Endothelial cell of umbilical vein (primary cell): Measurements from ENCODE around the gene IL17RB. TPM values are rescaled to one million over a fixed set of nuclear protein-coding genes. Genes with fewer than 3 reads are reported as not detected.

Experiments
- BruUV-seq: library from RNA; stranded (reverse); fragments of 400-500 nt; replicated peaks from 2 replicates; lab custom pipeline; 2021; lab: Mats Ljungman, UMichigan
- CTCF ChIA-PET: fragments of 300-600, 350-600 bp; sonication (Branson Sonifier 250); formaldehyde crosslinking; loops from one replicate; lab custom pipeline; 2021; ENCODE audit warnings: antibody characterized with exemption, inconsistent platforms; lab: Charles Lee
- POLR2A ChIA-PET: fragments of 300-600, 350-600 bp; sonication (Branson Sonifier 250); formaldehyde crosslinking; loops from one replicate; lab custom pipeline; 2021; ENCODE audit warnings: antibody characterized with exemption, inconsistent platforms; lab: Charles Lee
- DNase-seq: peaks from one replicate; pipeline ENCODE4 v3.0.0-alpha.2; 2011; ENCODE audit warnings: low read depth, low spot score
- FAIRE-seq: peaks from 2 replicates; lab custom pipeline; 2011; peaks lifted over from hg19 to GRCh38; lab: Jason Lieb, UNC
- H2AFZ ChIP-seq: 2 replicates; pipeline ENCODE4 v1.6.0; 2012; ENCODE audit warnings: low read depth, low read length, control low read depth, inconsistent platforms
- H3K27ac ChIP-seq: 2 replicates; pipeline ENCODE4 v1.5.1; 2011; ENCODE audit warnings: low read depth, mild to moderate bottlenecking, control low read depth, low read length, moderate library complexity; ENCODE audit not compliant: insufficient read depth
- H3K27me3 ChIP-seq, 2 experiments: 2 replicates each; pipeline versions ENCODE4 v1.6.0 to v1.6.1; 2011; ENCODE audit warnings: low read length in 2 of 2, mixed read lengths in 1 of 2; ENCODE audit not compliant: control insufficient read depth in 2 of 2, insufficient read depth in 2 of 2
- H3K36me3 ChIP-seq, 2 experiments: 2 replicates in 1 of 2; 3 replicates in 1 of 2; pipeline ENCODE4 v1.5.1; 2011; ENCODE audit warnings: low read length in 2 of 2, mild to moderate bottlenecking in 1 of 2, moderate library complexity in 1 of 2; ENCODE audit not compliant: control insufficient read depth in 2 of 2, insufficient read depth in 2 of 2; ENCODE audit errors: extremely low read depth in 1 of 2
- H3K4me1 ChIP-seq: 3 replicates; pipeline ENCODE4 v1.5.1; 2011; ENCODE audit warnings: mild to moderate bottlenecking, low read length; ENCODE audit not compliant: control insufficient read depth, insufficient read depth; ENCODE audit errors: extremely low read depth
- H3K4me2 ChIP-seq: 2 replicates; pipeline ENCODE4 v1.6.1; 2011; ENCODE audit warnings: low read length, control low read depth, mixed read lengths; ENCODE audit not compliant: insufficient read depth
- H3K4me3 ChIP-seq, 3 experiments: fragments of 200-600 bp in 1 of 3; sonication (generic), shearing (Covaris generic) in 1 of 3; replicated peaks in 1 of 3; 2 replicates each; pipeline ENCODE4 v1.5.1; 2011 to 2016; ENCODE audit warnings: control low read depth in 3 of 3, low read length in 3 of 3, mild to moderate bottlenecking in 2 of 3, inconsistent platforms in 1 of 3, low read depth in 1 of 3, moderate library complexity in 1 of 3; ENCODE audit not compliant: insufficient read depth in 1 of 3
- H3K79me2 ChIP-seq: 2 replicates; pipeline ENCODE4 v1.6.0; 2012; ENCODE audit warnings: low read length, inconsistent platforms; ENCODE audit not compliant: control insufficient read depth, insufficient read depth
- H3K9ac ChIP-seq: replicated peaks from 2 replicates; pipeline ENCODE3; 2011; ENCODE audit warnings: low read length, control low read depth; ENCODE audit not compliant: insufficient read depth; ENCODE audit errors: extremely low read depth
- H3K9me1 ChIP-seq: replicated peaks from 3 replicates; pipeline ENCODE4 v1.6.0; 2011; ENCODE audit warnings: mild to moderate bottlenecking, low read length; ENCODE audit not compliant: control insufficient read depth, insufficient read depth; ENCODE audit errors: extremely low read depth
- H3K9me3 ChIP-seq: replicated peaks from 2 replicates; pipeline ENCODE4 v1.5.1; 2012; ENCODE audit warnings: low read length, inconsistent platforms; ENCODE audit not compliant: control insufficient read depth, insufficient read depth
- H4K20me1 ChIP-seq: replicated peaks from 2 replicates; pipeline ENCODE3; 2011; ENCODE audit warnings: mild to moderate bottlenecking, low read length; ENCODE audit not compliant: control insufficient read depth, insufficient read depth; ENCODE audit errors: extremely low read depth
- CTCF ChIP-seq, 2 donors: IDR thresholded peaks; 1 replicate in 1 of 2; 2 replicates in 1 of 2; pipeline ENCODE4 v1.5.1; 2011; ENCODE audit warnings: low read length in 2 of 2, mild to moderate bottlenecking in 2 of 2, moderate library complexity in 2 of 2, control low read depth in 1 of 2, inconsistent platforms in 1 of 2, low read depth in 1 of 2; ENCODE audit not compliant: insufficient read depth in 1 of 2; ENCODE audit errors: extremely low read depth in 1 of 2
- EZH2 ChIP-seq: IDR thresholded peaks from 2 replicates; pipeline ENCODE4 v1.6.1; 2012; ENCODE audit warnings: borderline replicate concordance, low read depth, mild to moderate bottlenecking, moderate library complexity, low read length, inconsistent platforms; ENCODE audit not compliant: severe bottlenecking
- FOS ChIP-seq: IDR thresholded peaks from 2 replicates; pipeline ENCODE4 v1.6.1; 2011; ENCODE audit warnings: mild to moderate bottlenecking, low read length, moderate library complexity, borderline replicate concordance; ENCODE audit not compliant: insufficient read depth
- GATA2 ChIP-seq: IDR thresholded peaks from 2 replicates; pipeline ENCODE4 v1.7.0; 2011; ENCODE audit warnings: low read depth, mild to moderate bottlenecking, moderate library complexity, mixed read lengths, low read length; ENCODE audit not compliant: insufficient read length, insufficient read depth
- JUN ChIP-seq: IDR thresholded peaks from 2 replicates; pipeline ENCODE4 v1.6.1; 2011; ENCODE audit warnings: borderline replicate concordance, low read depth; ENCODE audit not compliant: insufficient read length, insufficient read depth
- MYC ChIP-seq: IDR thresholded peaks from one replicate; pipeline ENCODE4 v1.6.1; 2011; ENCODE audit warnings: mild to moderate bottlenecking, low read depth, low read length
- POLR2AphosphoS5 ChIP-seq: IDR thresholded peaks from 2 replicates; pipeline ENCODE4 v1.6.1; 2012; ENCODE audit warnings: low read depth, mild to moderate bottlenecking, control low read depth, low read length, moderate library complexity; ENCODE audit not compliant: insufficient read depth
- dilution Hi-C: fragments of 300-500 bp; cut with MboI; formaldehyde crosslinking; loops from one replicate; pipeline ENCODE4 v1.15.0; 2019; ENCODE audit warnings: low sequenced_read_pairs; ENCODE audit not compliant: extremely low pct_ligation_motif_present
- intact Hi-C: fragments of 100-400 bp; cut with micrococcal nuclease; formaldehyde crosslinking; loops from one replicate; pipeline ENCODE4 v1.10.0; 2022
- polyA plus RNA-seq, 4 experiments: library from polyadenylated mRNA; depleted of rRNA in 3 of 4; stranded (reverse) in 3 of 4; unstranded in 1 of 4; fragments of >200 nt; gene quantifications; 2 replicates each; pipeline versions ENCODE4 v1.2.1 to v1.2.3, GENCODE V29; 2011 to 2012; ENCODE audit warnings: missing spikeins in 1 of 4
- total RNA-seq: library from RNA; stranded (reverse); gene quantifications from 2 replicates; pipeline ENCODE4 v1.2.3, GENCODE V29; 2021

Gene IL17RB
- total and polyA plus RNA-seq, 2 donors (not counting 3 experiments of a cell fraction or from before 2014, with no cell fraction given): 0.04 TPM; not detected in 1

- H3K4me3 ChIP-seq: no peak overlapping the region
- intact Hi-C loops: no loop called here
- dilution Hi-C loops: no loop called here
- DNase-seq (no peak), FAIRE-seq (no peak)
- ChIA-PET POLR2A (no interaction called here), CTCF (no interaction called here)
- H3K27me3 ChIP-seq: no peaks in the 10 kb centered on the region
- no peak overlapping the region for H3K4me2 ChIP-seq
- peaks cover under 1 to 2% of the 10 kb centered on the region in 2 experiments for H3K36me3 ChIP-seq
- H3K9ac ChIP-seq: no peak overlapping the region
- H2AFZ ChIP-seq: no peak overlapping the region
- no peaks in the 10 kb centered on the region for H3K4me1 ChIP-seq
- H3K27ac ChIP-seq: no peak overlapping the region
- no TSS peak for BruUV-seq
- no peaks in the 10 kb centered on the region for H3K9me3 ChIP-seq
- no peaks in the 10 kb centered on the region for H4K20me1 ChIP-seq
- no peaks in the 10 kb centered on the region for H3K79me2 ChIP-seq
- no peaks in the 10 kb centered on the region for H3K9me1 ChIP-seq
- TF ChIP-seq POLR2AphosphoS5: no peak
Measured at GRCh38 chr3:53858096-53858741, 11.9 kb downstream of the IL17RB start.

GRCh38 chr3:53859178-53859577 lies 12.8 kb downstream of the IL17RB start:
- DNase-seq (no peak), FAIRE-seq (no peak)
- no TSS peak for BruUV-seq
- Histone ChIP-seq H3K9me1 (no peaks in the 10 kb centered on the region), H3K27ac (no peak overlapping the region), H3K4me3 (no peak overlapping the region), H3K4me1 (no peaks in the 10 kb centered on the region), H3K4me2 (no peak overlapping the region), H2AFZ (no peak overlapping the region), H3K9ac (no peak overlapping the region), H3K79me2 (no peaks in the 10 kb centered on the region), H3K36me3 (peaks cover 2 to 5% of the 10 kb centered on the region in 2 experiments), H3K9me3 (no peaks in the 10 kb centered on the region), H3K27me3 (no peaks in the 10 kb centered on the region), H4K20me1 (no peaks in the 10 kb centered on the region)
- POLR2A ChIA-PET: no interaction called here
- TF ChIP-seq JUN: no peak
- TF ChIP-seq FOS: no peak
- TF ChIP-seq CTCF (IDR thresholded peaks at IDR 0.05; ENCODE audit: extremely low read depth in 1 of 2, insufficient read depth in 1 of 2, low read depth in 1 of 2, low read length in 2 of 2): no peak
- TF ChIP-seq GATA2: no peak
- TF ChIP-seq MYC: no peak
- no peak for TF ChIP-seq EZH2
- CTCF ChIA-PET: no interaction called here
- intact Hi-C loops: no loop called here
- dilution Hi-C loops: no loop called here
